Astrocyte of the cerebellum (primary cell): ENCODE data around the gene PALLD.

ENCODE experiments used
- DNase-seq: peaks from one replicate; pipeline ENCODE4 v3.0.0-alpha.2; 2011; ENCODE audit warnings: low read depth
- H3K4me3 ChIP-seq: 2 replicates; pipeline ENCODE4 v1.5.1; 2011; ENCODE audit warnings: mild to moderate bottlenecking, low read depth, low read length, moderate library complexity
- in situ Hi-C: cut with HindIII; loops from 2 replicates; pipeline ENCODE4 v1.10.0; 2017; ENCODE audit warnings: low sequenced_read_pairs
- TF ChIP-seq, protein P1 (sequence below): IDR thresholded peaks from 2 replicates; pipeline ENCODE4 v1.5.1; 2012; ENCODE audit warnings: low read length, low read depth, moderate library complexity, mild to moderate bottlenecking; ENCODE audit errors: missing control alignments

PALLD gene

GRCh38 chr4:168580228-168580627 lies 83.4 kb downstream of the PALLD start:
- TF ChIP-seq, protein P1, sequence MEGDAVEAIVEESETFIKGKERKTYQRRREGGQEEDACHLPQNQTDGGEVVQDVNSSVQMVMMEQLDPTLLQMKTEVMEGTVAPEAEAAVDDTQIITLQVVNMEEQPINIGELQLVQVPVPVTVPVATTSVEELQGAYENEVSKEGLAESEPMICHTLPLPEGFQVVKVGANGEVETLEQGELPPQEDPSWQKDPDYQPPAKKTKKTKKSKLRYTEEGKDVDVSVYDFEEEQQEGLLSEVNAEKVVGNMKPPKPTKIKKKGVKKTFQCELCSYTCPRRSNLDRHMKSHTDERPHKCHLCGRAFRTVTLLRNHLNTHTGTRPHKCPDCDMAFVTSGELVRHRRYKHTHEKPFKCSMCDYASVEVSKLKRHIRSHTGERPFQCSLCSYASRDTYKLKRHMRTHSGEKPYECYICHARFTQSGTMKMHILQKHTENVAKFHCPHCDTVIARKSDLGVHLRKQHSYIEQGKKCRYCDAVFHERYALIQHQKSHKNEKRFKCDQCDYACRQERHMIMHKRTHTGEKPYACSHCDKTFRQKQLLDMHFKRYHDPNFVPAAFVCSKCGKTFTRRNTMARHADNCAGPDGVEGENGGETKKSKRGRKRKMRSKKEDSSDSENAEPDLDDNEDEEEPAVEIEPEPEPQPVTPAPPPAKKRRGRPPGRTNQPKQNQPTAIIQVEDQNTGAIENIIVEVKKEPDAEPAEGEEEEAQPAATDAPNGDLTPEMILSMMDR, result no peak
- H3K4me3 ChIP-seq, result no peak overlapping the region
- in situ Hi-C loops, result no loop called here
- no peak for DNase-seq

DNA sequence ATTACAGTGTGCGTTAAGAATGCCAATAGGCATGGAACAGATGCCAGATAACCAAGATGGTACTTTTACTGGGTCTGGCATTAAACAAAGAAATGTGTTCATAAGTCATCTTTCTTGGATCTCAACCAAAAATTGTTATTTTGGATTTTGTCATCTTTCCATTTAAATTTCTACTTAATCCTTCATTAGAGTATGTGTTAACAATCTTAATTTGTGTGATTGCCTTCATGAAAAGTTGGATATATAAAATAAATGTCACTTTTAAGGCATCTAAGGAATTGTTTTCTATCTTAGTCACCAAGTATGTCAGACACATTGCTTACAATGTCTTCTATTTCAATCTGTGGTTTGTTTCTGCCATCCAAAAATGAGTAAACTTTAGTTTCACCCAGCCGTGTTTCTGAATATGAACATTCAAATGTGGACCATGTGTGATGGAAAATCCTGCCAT lies 87.5 kb downstream of the PALLD start:
- no peak for DNase-seq
- TF ChIP-seq, protein P1, result no peak
- H3K4me3 ChIP-seq, result no peak overlapping the region
- in situ Hi-C loops, result no loop called here

DNA sequence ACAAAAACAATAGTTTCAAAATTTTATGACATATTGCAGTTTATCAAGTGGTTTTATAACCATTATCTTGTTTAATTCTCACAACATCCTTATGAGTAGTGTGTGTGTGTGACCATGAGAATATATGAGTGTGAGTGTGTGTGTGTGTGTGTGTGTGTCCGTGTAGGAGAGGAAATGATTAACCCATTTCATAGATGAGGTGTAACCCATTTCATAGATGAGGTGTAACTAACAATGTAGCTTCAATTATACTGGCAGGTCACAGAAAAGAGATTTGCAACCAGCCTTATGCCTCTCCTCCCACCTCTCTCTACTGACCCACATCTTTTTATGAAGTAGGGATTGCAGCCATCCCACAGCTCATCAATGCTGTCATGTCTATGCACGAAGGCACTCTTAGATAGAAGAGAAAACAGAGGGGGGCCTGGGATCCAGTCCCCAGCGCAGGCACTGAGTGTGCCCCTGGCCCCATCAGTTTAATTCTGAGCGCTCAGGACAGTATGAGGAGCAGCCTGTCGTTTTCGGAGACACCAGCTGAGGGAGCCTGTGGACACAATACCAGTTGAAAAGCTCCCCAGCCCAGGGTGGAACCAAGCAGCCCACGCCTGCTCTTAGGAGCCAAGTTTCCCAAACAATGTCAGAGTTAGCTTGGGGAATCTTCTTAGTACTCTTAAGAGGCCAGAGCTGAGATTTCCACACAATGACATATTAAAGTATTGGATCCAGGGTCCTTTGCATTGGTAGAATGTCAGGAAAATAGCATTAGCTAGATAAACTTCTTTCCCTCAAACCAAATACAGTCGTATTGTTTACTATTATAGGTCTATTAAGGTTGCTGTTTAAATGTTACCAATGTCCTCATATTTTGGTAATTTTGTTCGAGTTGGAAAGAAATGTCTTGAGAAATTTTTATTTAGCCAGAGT lies 88.6 kb downstream of the PALLD start:
- in situ Hi-C loops, result no loop called here
- no peak overlapping the region for H3K4me3 ChIP-seq
- DNase-seq, result peak; percentile 74
- TF ChIP-seq, protein P1, result peak; percentile 81

DNA sequence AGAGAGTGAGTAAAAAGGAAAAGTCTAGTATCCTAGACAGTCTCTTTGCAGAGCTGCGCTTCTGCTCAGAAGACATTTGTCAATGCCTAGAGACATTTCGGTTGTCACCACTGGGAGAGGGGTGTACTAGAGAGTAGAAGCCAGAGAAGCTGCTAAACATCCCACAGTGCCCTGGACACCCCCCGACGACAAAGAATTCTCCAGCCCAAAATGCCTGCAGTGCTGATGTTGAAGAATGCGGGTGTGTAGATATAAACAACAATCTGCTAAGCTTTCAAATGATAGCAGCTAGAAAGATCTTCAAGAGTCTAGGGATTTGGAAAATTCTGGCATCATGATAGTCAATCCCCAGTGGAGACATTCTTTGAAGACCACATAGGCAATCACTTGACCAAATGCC lies 90.1 kb downstream of the PALLD start:
- TF ChIP-seq, protein P1, result no peak
- H3K4me3 ChIP-seq, result no peak overlapping the region
- DNase-seq, result no peak
- in situ Hi-C loops, result no loop called here

- DNase-seq, result peak; percentile 82
- no peak overlapping the region for H3K4me3 ChIP-seq
- in situ Hi-C loops, result no loop called here
- TF ChIP-seq, protein P1, result no peak
These were observed 90.7 kb downstream of the PALLD start for GRCh38 chr4:168587411-168588125.

DNA sequence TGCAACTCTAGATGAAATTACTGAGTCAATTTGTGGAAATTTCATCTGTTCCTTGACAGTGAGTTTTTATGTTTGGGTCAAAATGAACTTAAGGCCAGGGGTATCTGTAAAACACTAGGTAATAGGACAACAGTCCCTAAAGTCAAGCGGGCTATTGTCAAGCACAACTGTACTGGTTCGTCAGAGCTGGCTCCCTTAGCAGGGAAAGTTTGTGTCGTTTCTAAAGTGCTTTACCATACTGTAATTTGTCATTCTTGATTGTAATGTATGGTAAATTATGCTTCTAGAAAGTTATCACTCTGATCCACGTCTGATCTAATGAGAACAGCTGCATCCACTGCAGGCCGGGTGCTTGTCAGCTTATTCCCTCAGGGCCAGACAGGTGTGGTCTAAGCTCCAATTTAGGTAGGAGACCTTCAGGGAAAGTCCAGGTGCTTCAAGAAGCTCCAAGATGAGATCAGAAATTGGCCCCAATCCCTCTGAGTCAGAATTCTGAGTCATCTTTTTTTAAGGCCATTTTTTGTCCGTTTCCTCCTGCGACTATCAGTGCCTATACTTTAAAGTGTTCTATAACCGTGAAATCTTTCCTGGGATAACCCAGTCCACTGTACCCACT lies 92.2 kb downstream of the PALLD start:
- peak; percentile 83 for DNase-seq
- in situ Hi-C loops, result no loop called here

More for the DNA sequence above, 92.2 kb downstream of the PALLD start:
- TF ChIP-seq, protein P1, result no peak
- no peak overlapping the region for H3K4me3 ChIP-seq
